Left kidney (tissue), 2 donors: ENCODE results near the gene RIPK1. TPM values are rescaled to one million over a fixed set of nuclear protein-coding genes. Genes with fewer than 3 reads are reported as not detected.
A peak's percentile ranks its signal among the peaks of the same experiment; 100 is the strongest.
"Not testable (repeated sequence)": the region's sequence is repeated elsewhere in the genome, so short reads cannot be mapped to it uniquely, and the experiment has no call there.

Experiments used
- DNase-seq: peaks from one replicate; pipeline ENCODE4 v3.0.0-alpha.2; 2013
- polyA plus RNA-seq: library from polyadenylated mRNA; unstranded; fragments of 120-200 nt; gene quantifications from one replicate; pipeline ENCODE4 v1.2.1, GENCODE V29; 2013; ENCODE audit not compliant: insufficient read length

Gene RIPK1
- polyA plus RNA-seq, 1 donor, result 31.3 TPM

GRCh38 chr6:3041606-3042005 is 26.7 kb upstream of the RIPK1 start:
- no peak for DNase-seq

- no peak for DNase-seq
Observed at GRCh38 chr6:3045369-3045768, 22.9 kb upstream of the RIPK1 start.

GRCh38 chr6:3045777-3046176 is 22.5 kb upstream of the RIPK1 start:
- no peak for DNase-seq

- DNase-seq, result no peak
Observed at GRCh38 chr6:3046295-3046694, 22.0 kb upstream of the RIPK1 start.

GRCh38 chr6:3048009-3048408 is 20.3 kb upstream of the RIPK1 start:
- not testable (repeated sequence) for DNase-seq

- no peak for DNase-seq
Observed at GRCh38 chr6:3052481-3053230, 15.6 kb upstream of the RIPK1 start.

- no peak for DNase-seq
Observed at GRCh38 chr6:3053231-3053508, 15.1 kb upstream of the RIPK1 start.

- DNase-seq, result not testable (repeated sequence)
Observed at GRCh38 chr6:3054229-3055157, 13.8 kb upstream of the RIPK1 start.

GRCh38 chr6:3055158-3055499 is 13.2 kb upstream of the RIPK1 start:
- not testable (repeated sequence) for DNase-seq

- DNase-seq, result no peak
Observed at GRCh38 chr6:3057063-3057770, 11.1 kb upstream of the RIPK1 start.

- no peak for DNase-seq
Observed at GRCh38 chr6:3058957-3059356, 9.3 kb upstream of the RIPK1 start.

- DNase-seq, result not testable (repeated sequence)
Observed at GRCh38 chr6:3060092-3060491, 8.2 kb upstream of the RIPK1 start.

GRCh38 chr6:3061501-3061941 is 6.8 kb upstream of the RIPK1 start:
- DNase-seq, result no peak

GRCh38 chr6:3063340-3063732 is 5.0 kb upstream of the RIPK1 start:
- not testable (repeated sequence) for DNase-seq

- DNase-seq, result peak; percentile 82
Observed at GRCh38 chr6:3063733-3064700, 4.3 kb upstream of the RIPK1 start.

- no peak for DNase-seq
Observed at GRCh38 chr6:3071568-3071967, 3.3 kb downstream of the RIPK1 start.

GRCh38 chr6:3072798-3073197 is 4.5 kb downstream of the RIPK1 start:
- no peak for DNase-seq

- no peak for DNase-seq
Observed at GRCh38 chr6:3073382-3073781, 5.1 kb downstream of the RIPK1 start.

- DNase-seq, result no peak
Observed at GRCh38 chr6:3075772-3076113, 7.4 kb downstream of the RIPK1 start.

GRCh38 chr6:3076320-3076719 is 8.0 kb downstream of the RIPK1 start:
- no peak for DNase-seq

- no peak for DNase-seq
Observed at GRCh38 chr6:3077430-3077829, 9.1 kb downstream of the RIPK1 start.

- DNase-seq, result not testable (repeated sequence)
Observed at GRCh38 chr6:3078952-3079351, 10.7 kb downstream of the RIPK1 start.
